PC-3 (cell line): Measurements from ENCODE around the gene KRTAP10-4. TPM values are rescaled to one million over a fixed set of nuclear protein-coding genes. Genes with fewer than 3 reads are reported as not detected.

ENCODE experiments used
- ATAC-seq: fragments of 200-7000 bp; cut with Tn5 transposase; 2 replicates; pipeline ENCODE4 v1.9.1; 2020; ENCODE audit warnings: mild to moderate bottlenecking, moderate library complexity
- BruUV-seq: library from RNA; stranded (reverse); fragments of 400-500 nt; replicated peaks from 2 replicates; lab custom pipeline; 2021; lab: Mats Ljungman, UMichigan
- CTCF ChIA-PET: fragments of 300-600 bp; sonication (Branson Sonifier 250); formaldehyde crosslinking; loops from one replicate; lab custom pipeline; 2022; ENCODE audit warnings: antibody characterized with exemption; lab: Charles Lee
- POLR2A ChIA-PET: fragments of 300-600 bp; sonication (Branson Sonifier 250); formaldehyde crosslinking; loops from one replicate; lab custom pipeline; 2022; ENCODE audit warnings: antibody characterized with exemption; ENCODE audit not compliant: unreplicated experiment; lab: Charles Lee
- DNase-seq: peaks from one replicate; pipeline ENCODE4 v3.0.0-alpha.2; 2015
- H2AFZ ChIP-seq: fragments of 300-600 bp; sonication (generic); 2 replicates; pipeline ENCODE4 v1.6.0; 2016; ENCODE audit warnings: antibody characterized with exemption, low read length
- H3F3A ChIP-seq: fragments of 300-600 bp; sonication (generic); one replicate; pipeline ENCODE4 v1.6.0; 2017; ENCODE audit warnings: antibody characterized with exemption, low read length, control low read depth, mild to moderate bottlenecking; ENCODE audit not compliant: unreplicated experiment
- H3K27ac ChIP-seq: fragments of 300-600 bp; sonication (generic); 2 replicates; pipeline ENCODE4 v1.5.1; 2016; ENCODE audit warnings: mild to moderate bottlenecking, low read length
- H3K27me3 ChIP-seq: fragments of 300-600 bp; sonication (generic); 2 replicates; pipeline ENCODE4 v1.6.1; 2016; ENCODE audit warnings: low read length, mixed read lengths
- H3K36me3 ChIP-seq: fragments of 300-600 bp; sonication (generic); 2 replicates; pipeline ENCODE4 v1.6.1; 2016; ENCODE audit warnings: low read depth, mixed run types, low read length, mixed read lengths
- H3K4me1 ChIP-seq: fragments of 300-600 bp; sonication (generic); 2 replicates; pipeline ENCODE4 v1.5.1; 2016; ENCODE audit warnings: low read length; ENCODE audit not compliant: insufficient read depth
- H3K4me2 ChIP-seq: fragments of 300-600 bp; sonication (generic); 2 replicates; pipeline ENCODE4 v1.6.0; 2016; ENCODE audit warnings: low read length
- H3K4me3 ChIP-seq: fragments of 300-600 bp; sonication (generic); 2 replicates; pipeline ENCODE4 v1.5.1; 2016; ENCODE audit warnings: mild to moderate bottlenecking, low read length, mixed read lengths
- H3K79me2 ChIP-seq: fragments of 300-600 bp; sonication (generic); 2 replicates; pipeline ENCODE4 v1.6.1; 2017; ENCODE audit warnings: low read length, mixed read lengths
- H3K9ac ChIP-seq: fragments of 300-600 bp; sonication (generic); 2 replicates; pipeline ENCODE4 v1.6.0; 2016; ENCODE audit warnings: mild to moderate bottlenecking, low read length
- H3K9me2 ChIP-seq: fragments of 300-600 bp; sonication (generic); replicated peaks from 2 replicates; pipeline ENCODE4 v1.6.1; 2016; ENCODE audit warnings: mixed run types, low read length, mixed read lengths
- H3K9me3 ChIP-seq: fragments of 300-600 bp; sonication (generic); 2 replicates; pipeline ENCODE4 v1.6.1; 2016; ENCODE audit warnings: low read length, mixed read lengths
- H4K20me1 ChIP-seq: fragments of 300-600 bp; sonication (generic); 2 replicates; pipeline ENCODE4 v1.6.1; 2016; ENCODE audit warnings: low read length, mixed read lengths
- CTCF ChIP-seq: fragments of 300-600 bp; sonication (generic); conservative IDR thresholded peaks from 2 replicates; pipeline ENCODE4 v1.5.1; 2017; ENCODE audit warnings: antibody characterized with exemption, low read depth, mild to moderate bottlenecking, low read length
- EZH2 ChIP-seq: fragments of 300-600 bp; sonication (generic); IDR thresholded peaks from one replicate; pipeline ENCODE4 v1.6.1; 2017; ENCODE audit warnings: antibody characterized with exemption, mild to moderate bottlenecking, low read length; ENCODE audit not compliant: unreplicated experiment
- EZH2phosphoT487 ChIP-seq: fragments of 300-600 bp; sonication (generic); IDR thresholded peaks from 2 replicates; pipeline ENCODE4 v1.6.1; 2018; ENCODE audit warnings: mild to moderate bottlenecking, antibody characterized with exemption, low read length, borderline replicate concordance
- intact Hi-C: fragments of 100-400 bp; cut with micrococcal nuclease; formaldehyde crosslinking; loops from 2 replicates; pipeline ENCODE4 v1.9.0; 2023
- total RNA-seq: library from RNA; depleted of rRNA; stranded (reverse); fragments of >200 nt; gene quantifications from 2 replicates; pipeline ENCODE4 v1.2.3, GENCODE V29; 2014

KRTAP10-4 gene
- total RNA-seq, 1 experiment from 2014 or later, result not detected

GRCh38 chr21:44571844-44572782 is 1.4 kb upstream of the KRTAP10-4 start:
- intact Hi-C loops, result no loop called here
- TF ChIP-seq EZH2phosphoT487, result no peak
- TF ChIP-seq EZH2, result no peak
- TF ChIP-seq CTCF, result no peak
- no peak overlapping the region for H3K4me3 ChIP-seq
- ATAC-seq, result no peak
- BruUV-seq, result no TSS peak
- H3F3A ChIP-seq, result no peaks in the 10 kb centered on the region
- H3K27me3 ChIP-seq, result no peaks in the 10 kb centered on the region
- peaks cover 6% of the 10 kb centered on the region for H3K4me1 ChIP-seq
- H4K20me1 ChIP-seq, result no peaks in the 10 kb centered on the region
- H3K79me2 ChIP-seq, result no peaks in the 10 kb centered on the region
- no peak overlapping the region for H2AFZ ChIP-seq
- CTCF ChIA-PET, result no interaction called here
- H3K27ac ChIP-seq, result no peak overlapping the region
- no peak overlapping the region for H3K4me2 ChIP-seq
- H3K36me3 ChIP-seq, result no peaks in the 10 kb centered on the region
- DNase-seq, result no peak
- H3K9me2 ChIP-seq, result no peaks in the 10 kb centered on the region
- H3K9me3 ChIP-seq, result peaks cover 5% of the 10 kb centered on the region; the same call in 1 of the 2 replicates
- POLR2A ChIA-PET, result no interaction called here
- no peak overlapping the region for H3K9ac ChIP-seq

GRCh38 chr21:44572959-44573583 is 458 bp upstream of the KRTAP10-4 start:
- peaks cover 6% of the 10 kb centered on the region for H3K4me1 ChIP-seq
- TF ChIP-seq EZH2phosphoT487 (no peak), CTCF (no peak), EZH2 (no peak)
- no peaks in the 10 kb centered on the region for H3K79me2 ChIP-seq
- BruUV-seq, result no TSS peak
- peaks cover 5% of the 10 kb centered on the region; the same call in 1 of the 2 replicates for H3K9me3 ChIP-seq
- peak overlapping the region; percentile 34; the same call in 1 of the 2 replicates for H3K4me2 ChIP-seq
- POLR2A ChIA-PET, result interaction anchor here (0.6 kb wide), 1 partner anchor 110 kb away, joined by 3 read pairs; no protein-coding TSS in a partner anchor
- no peaks in the 10 kb centered on the region for H3K36me3 ChIP-seq
- CTCF ChIA-PET, result no interaction called here
- peak; percentile 69 for DNase-seq
- no peak overlapping the region for H3K9ac ChIP-seq
- H4K20me1 ChIP-seq, result no peaks in the 10 kb centered on the region
- no peak overlapping the region for H3K27ac ChIP-seq
- H2AFZ ChIP-seq, result peak overlapping the region; percentile 48; the same call in 1 of the 2 replicates
- H3K9me2 ChIP-seq, result no peaks in the 10 kb centered on the region
- no peak overlapping the region for H3K4me3 ChIP-seq
- ATAC-seq, result peak; percentile 86
- H3K27me3 ChIP-seq, result no peaks in the 10 kb centered on the region
- H3F3A ChIP-seq, result no peaks in the 10 kb centered on the region
- intact Hi-C loops, result no loop called here
